B cell (primary cell): Measurements from ENCODE around the gene PLA2G4D.

Source experiments
- CTCF ChIP-seq: fragments of 200-600 bp; IDR thresholded peaks from one replicate; pipeline ENCODE4 v1.8.0; 2022; ENCODE audit warnings: antibody characterized with exemption, mild to moderate bottlenecking
- EZH2 ChIP-seq: IDR thresholded peaks from 2 replicates; pipeline ENCODE4 v1.6.1; 2012; ENCODE audit warnings: borderline replicate concordance, low read depth, mild to moderate bottlenecking, moderate library complexity, low read length; ENCODE audit not compliant: insufficient read depth, poor library complexity, severe bottlenecking

- TF ChIP-seq EZH2 (no peak), CTCF (no peak)
Observed at GRCh38 chr15:42079401-42079908, 14.9 kb downstream of the PLA2G4D start.
